Large intestine (tissue), 3 donors: ENCODE results near the gene ALK. TPM values are rescaled to one million over a fixed set of nuclear protein-coding genes. Genes with fewer than 3 reads are reported as not detected.

Experiments used
- DNase-seq, 2 donors: peaks; one replicate each; pipeline versions ENCODE4 v3.0.0 to v3.0.0-alpha.2; 2013
- H3K27ac ChIP-seq: one replicate; pipeline ENCODE4 v1.5.1; 2013; ENCODE audit warnings: low read length
- H3K27me3 ChIP-seq: 2 replicates; pipeline ENCODE4 v1.6.1; 2013; ENCODE audit warnings: low read length; ENCODE audit not compliant: control insufficient read depth, insufficient read depth
- H3K36me3 ChIP-seq: 2 replicates; pipeline ENCODE4 v1.6.1; 2013; ENCODE audit warnings: low read length; ENCODE audit not compliant: control insufficient read depth, insufficient read depth
- H3K4me1 ChIP-seq: one replicate; pipeline ENCODE4 v1.6.1; 2013; ENCODE audit warnings: low read length; ENCODE audit not compliant: control insufficient read depth, insufficient read depth
- H3K4me3 ChIP-seq: one replicate; pipeline ENCODE4 v1.5.1; 2013; ENCODE audit warnings: low read length
- H3K9me3 ChIP-seq: one replicate; pipeline ENCODE4 v1.6.1; 2013; ENCODE audit warnings: mild to moderate bottlenecking, low read depth, low read length, moderate library complexity; ENCODE audit not compliant: control insufficient read depth
- WGBS: methylation state at CpG from one replicate; pipeline ENCODE4 v1.1.5; 2013; ENCODE audit warnings: low lambda C conversion rate; ENCODE audit not compliant: insufficient coverage; 5-methylcytosine and 5-hydroxymethylcytosine counted together
- polyA plus RNA-seq: library from polyadenylated mRNA; unstranded; fragments of 120-200 nt; gene quantifications from one replicate; pipeline ENCODE4 v1.2.1, GENCODE V29; 2013

The ALK gene
- polyA plus RNA-seq, 1 donor: 1.5 TPM

DNA sequence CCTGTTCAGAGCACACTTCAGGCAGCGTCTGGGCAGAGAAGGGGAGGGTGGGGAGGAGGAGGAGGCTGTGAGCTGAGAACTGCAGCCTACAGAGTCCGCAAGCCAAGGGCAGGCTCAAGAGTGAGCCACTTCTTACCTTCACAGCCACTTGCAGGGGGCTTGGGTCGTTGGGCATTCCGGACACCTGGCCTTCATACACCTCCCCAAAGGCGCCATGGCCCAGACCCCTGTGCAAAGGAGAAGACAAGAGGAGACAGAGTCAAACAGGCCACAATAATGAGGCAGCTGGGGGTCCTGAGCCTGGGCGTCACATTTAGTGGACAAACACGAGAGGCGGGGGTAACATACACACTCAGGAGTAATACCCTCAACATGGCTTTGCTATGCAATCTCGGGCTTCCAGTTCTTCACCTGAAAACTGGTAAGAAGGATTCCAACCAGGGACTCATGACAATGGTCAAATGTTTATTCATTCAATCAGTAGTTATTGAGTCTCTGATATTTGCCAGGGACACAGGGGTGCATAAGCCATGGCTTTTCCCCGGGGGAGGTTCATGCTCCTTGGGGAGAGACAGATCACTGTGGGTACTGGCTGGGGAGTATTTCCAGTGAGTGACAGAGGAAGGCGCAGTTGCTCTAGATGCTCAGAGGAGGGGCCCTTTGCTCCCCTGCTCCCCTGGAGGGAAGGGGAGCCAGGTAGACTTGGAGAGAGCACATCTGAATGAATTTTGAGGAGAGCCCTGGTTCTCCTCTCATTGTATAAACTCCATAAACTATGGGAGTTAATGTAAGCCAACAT, 698.8 kb downstream of the ALK start:
- H3K4me1 ChIP-seq: no peaks in the 10 kb centered on the region
- no peak overlapping the region for H3K27ac ChIP-seq
- no CpG with 5 or more reads among the region's 11 CpGs for WGBS
- H3K9me3 ChIP-seq: no peaks in the 10 kb centered on the region
- H3K4me3 ChIP-seq: no peak overlapping the region
- H3K36me3 ChIP-seq: no peaks in the 10 kb centered on the region
- no peak for DNase-seq
- peaks cover 3% of the 10 kb centered on the region for H3K27me3 ChIP-seq

DNA sequence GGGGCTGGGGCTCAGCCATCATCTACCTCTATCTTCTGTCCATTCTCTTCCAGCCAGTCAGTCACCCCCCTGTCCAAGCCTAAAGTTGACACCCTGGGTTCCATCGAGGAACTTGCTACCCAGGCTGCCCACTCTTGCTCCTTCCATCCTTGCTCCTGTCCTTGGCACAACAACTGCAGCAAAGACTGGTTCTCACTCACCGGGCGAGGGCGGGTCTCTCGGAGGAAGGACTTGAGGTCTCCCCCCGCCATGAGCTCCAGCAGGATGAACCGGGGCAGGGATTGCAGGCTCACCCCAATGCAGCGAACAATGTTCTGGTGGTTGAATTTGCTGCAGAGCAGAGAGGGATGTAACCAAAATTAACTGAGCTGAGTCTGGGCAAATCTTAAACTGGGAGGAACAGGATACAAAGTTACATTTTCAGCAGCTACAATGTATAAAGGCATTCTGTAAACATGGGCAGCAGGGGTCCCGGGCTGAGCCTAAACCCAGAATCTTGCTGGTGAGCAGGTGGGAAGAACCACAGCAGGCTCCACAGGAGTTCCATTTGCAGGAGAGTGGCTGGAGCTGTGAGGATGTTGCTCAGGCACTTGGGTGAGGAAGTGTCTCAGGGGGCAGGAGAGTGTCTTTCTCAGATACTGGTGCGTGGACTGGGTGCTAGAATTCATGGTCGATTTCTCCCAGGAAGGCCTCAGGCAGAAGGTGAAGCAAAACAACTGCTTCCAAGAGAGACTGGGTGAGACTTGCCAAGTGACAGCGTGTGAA, 700.7 kb downstream of the ALK start:
- no peak for DNase-seq
- H3K4me1 ChIP-seq: no peaks in the 10 kb centered on the region
- no CpG with 5 or more reads among the region's 12 CpGs for WGBS
- peaks cover 3% of the 10 kb centered on the region for H3K27me3 ChIP-seq
- H3K9me3 ChIP-seq: no peaks in the 10 kb centered on the region
- no peaks in the 10 kb centered on the region for H3K36me3 ChIP-seq
- no peak overlapping the region for H3K4me3 ChIP-seq
- no peak overlapping the region for H3K27ac ChIP-seq

DNA sequence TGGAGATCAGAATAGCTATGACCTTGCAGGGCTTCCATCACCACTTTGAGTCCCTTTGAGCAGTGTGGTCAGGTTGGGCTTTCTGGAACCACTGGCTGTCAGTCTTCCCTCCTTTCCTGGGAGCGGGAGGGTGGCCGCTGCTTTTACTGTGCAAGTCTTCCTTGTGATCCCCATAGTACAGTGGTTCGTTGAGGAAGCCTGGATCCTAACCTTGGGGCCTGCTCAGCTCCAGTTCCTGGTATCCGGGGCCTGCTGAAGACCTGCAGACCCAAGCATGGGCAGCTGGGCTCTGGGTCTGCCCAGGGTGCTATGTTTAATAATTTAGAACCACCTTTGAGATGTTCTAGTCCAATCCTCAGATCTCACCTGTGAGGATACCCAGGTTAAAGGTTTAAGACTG, 702.0 kb downstream of the ALK start:
- no CpG with 5 or more reads among the region's 4 CpGs for WGBS
- Histone ChIP-seq H3K27ac (no peak overlapping the region), H3K27me3 (peaks cover 3% of the 10 kb centered on the region), H3K9me3 (no peaks in the 10 kb centered on the region), H3K36me3 (no peaks in the 10 kb centered on the region), H3K4me1 (no peaks in the 10 kb centered on the region), H3K4me3 (no peak overlapping the region)
- DNase-seq: no peak

DNA sequence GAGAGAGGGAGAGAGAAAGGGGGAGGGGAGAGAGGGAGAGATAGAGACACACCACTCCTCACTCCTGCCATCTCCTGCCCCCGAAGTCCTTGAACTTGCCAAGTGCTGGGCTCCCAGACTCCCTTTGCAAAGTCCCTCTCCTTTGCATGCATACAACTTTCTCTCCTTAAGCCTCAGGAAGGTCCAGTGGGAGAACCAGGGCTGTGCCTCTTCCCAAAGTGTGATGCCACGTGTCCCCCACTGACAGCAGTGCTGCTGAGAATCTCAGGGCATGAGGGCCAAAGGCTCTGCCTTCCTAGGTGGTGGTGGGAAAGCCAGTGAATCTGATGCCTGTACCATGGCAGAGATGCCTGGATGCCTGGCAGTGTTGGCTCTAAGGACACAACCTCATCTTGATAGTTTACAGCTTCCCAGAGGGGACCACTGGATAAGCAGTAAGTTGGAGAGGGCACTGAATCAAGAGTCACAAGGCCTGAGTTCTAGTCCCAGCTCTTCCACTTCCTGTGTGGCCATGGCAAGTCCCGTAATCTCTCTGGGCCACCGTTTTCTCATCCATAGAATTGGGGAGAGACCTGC, 702.7 kb downstream of the ALK start:
- peaks cover 3% of the 10 kb centered on the region for H3K27me3 ChIP-seq
- H3K4me3 ChIP-seq: no peak overlapping the region
- DNase-seq: no peak
- H3K36me3 ChIP-seq: no peaks in the 10 kb centered on the region
- WGBS: no CpG with 5 or more reads among the region's 4 CpGs
- H3K27ac ChIP-seq: no peak overlapping the region
- no peaks in the 10 kb centered on the region for H3K4me1 ChIP-seq
- H3K9me3 ChIP-seq: no peaks in the 10 kb centered on the region

DNA sequence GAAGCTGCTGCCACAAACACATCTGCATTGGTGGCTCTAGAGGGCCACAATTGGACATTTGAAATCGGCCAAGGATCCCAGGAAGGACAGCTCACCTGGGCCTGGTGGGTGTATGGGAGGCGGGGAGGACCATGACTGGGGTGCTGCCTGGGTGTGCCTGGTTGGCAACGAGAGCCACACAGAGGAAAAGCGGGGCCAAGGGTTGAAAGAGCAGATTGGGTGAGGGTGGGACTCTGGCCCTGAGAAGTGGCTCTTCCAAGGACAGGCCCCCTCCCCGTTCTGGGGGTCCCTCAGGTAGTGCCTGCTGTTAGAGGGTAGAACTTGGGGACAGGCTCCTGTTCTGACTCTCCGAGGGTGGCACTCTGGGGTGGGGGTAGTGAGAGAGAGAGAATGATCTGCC, 703.3 kb downstream of the ALK start:
- H3K4me1 ChIP-seq: no peaks in the 10 kb centered on the region
- no peak overlapping the region for H3K4me3 ChIP-seq
- no peak overlapping the region for H3K27ac ChIP-seq
- H3K9me3 ChIP-seq: no peaks in the 10 kb centered on the region
- H3K27me3 ChIP-seq: peaks cover 3% of the 10 kb centered on the region
- no peaks in the 10 kb centered on the region for H3K36me3 ChIP-seq
- DNase-seq: no peak
- WGBS: no CpG with 5 or more reads among the region's 6 CpGs

DNA sequence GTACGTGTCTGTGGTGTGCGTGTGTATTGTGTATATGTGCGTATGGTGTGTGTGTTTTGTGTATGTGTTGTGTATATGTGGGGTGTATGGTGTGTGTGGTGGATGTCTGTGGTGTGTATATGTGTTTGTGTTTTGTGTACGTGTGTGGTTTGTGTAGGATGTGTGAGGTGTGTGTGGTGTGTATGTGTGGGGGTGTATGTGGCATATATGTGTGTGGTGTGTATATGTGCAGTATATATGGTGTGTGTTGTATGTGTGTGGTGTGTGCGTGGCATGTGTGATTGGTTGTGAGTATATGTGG, 704.8 kb downstream of the ALK start:
- no peaks in the 10 kb centered on the region for H3K36me3 ChIP-seq
- H3K4me1 ChIP-seq: no peaks in the 10 kb centered on the region
- H3K27ac ChIP-seq: no peak overlapping the region
- H3K9me3 ChIP-seq: no peaks in the 10 kb centered on the region
- no peak for DNase-seq
- peaks cover 3% of the 10 kb centered on the region for H3K27me3 ChIP-seq
- no peak overlapping the region for H3K4me3 ChIP-seq
- no CpG with 5 or more reads among the region's 5 CpGs for WGBS

DNA sequence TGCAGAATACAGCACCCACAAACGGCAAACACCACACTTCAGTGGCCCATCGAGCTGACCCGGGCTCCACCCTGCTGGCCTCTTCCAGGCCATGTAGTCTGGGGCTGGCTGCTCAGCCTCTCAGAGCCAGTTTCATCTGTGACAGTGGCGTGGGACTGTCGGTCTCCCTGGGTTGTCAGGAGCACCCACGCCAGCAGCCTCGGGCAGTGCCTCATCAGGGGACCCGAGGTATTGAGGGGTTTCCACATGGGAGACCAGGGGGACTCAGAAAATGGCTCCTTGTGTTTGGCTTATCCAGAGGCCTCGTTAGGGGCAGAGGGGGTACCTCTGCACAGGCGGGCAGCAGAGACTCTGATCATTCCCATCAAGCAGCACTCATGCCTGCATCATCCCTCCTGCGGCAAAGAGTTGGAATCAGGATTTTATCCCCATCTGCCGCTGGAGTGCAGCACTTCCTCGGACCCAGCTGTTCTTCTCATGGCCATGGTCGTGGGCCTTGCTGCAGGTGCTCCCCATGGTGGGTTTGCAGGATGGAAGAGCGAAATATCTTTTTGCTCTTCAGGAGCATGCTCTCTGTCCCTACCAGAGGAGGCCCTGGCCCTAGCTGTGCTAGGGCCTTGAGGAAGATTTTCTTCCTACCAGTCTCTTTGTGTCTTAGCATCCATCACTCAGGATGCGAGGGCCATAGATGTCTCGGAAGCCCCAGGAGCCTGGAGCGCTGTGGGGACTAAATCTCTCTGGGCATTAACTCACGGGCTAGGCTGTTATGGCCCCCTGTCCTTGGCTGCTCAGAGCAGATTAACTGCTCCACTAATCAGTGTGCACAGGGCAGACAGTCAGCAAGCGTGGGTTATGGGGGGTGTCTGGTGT, 705.4 kb downstream of the ALK start:
- H3K9me3 ChIP-seq: no peaks in the 10 kb centered on the region
- DNase-seq: no peak
- peaks cover 3% of the 10 kb centered on the region for H3K27me3 ChIP-seq
- H3K27ac ChIP-seq: no peak overlapping the region
- H3K4me1 ChIP-seq: no peaks in the 10 kb centered on the region
- H3K4me3 ChIP-seq: no peak overlapping the region
- 80% methylated on average over 1 of the region's 20 CpGs for WGBS
- no peaks in the 10 kb centered on the region for H3K36me3 ChIP-seq

DNA sequence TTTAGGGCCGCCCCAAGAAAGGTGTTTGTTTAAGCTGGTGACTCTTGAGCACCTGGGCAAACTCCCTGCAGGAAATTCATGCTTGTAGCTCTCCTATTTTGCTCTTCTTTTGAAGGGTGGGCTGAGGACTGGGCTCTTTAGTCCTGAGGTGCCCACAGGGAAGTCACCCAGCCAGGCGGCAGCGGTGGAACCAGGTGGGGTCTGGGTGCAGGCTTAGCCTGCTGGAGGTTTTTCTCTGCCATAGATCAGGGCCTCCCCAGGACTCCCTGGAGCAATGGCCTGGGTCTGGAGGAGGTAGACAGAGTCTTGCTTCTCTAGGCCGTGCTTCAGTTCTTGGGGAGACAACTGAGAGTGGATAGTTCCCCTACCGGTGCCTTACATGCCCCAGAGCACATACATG, 706.3 kb downstream of the ALK start:
- no peaks in the 10 kb centered on the region for H3K9me3 ChIP-seq
- H3K4me1 ChIP-seq: no peaks in the 10 kb centered on the region
- H3K27ac ChIP-seq: no peak overlapping the region
- H3K4me3 ChIP-seq: no peak overlapping the region
- no CpG with 5 or more reads among the region's 5 CpGs for WGBS
- no peaks in the 10 kb centered on the region for H3K36me3 ChIP-seq
- DNase-seq: no peak
- peaks cover 3% of the 10 kb centered on the region for H3K27me3 ChIP-seq

DNA sequence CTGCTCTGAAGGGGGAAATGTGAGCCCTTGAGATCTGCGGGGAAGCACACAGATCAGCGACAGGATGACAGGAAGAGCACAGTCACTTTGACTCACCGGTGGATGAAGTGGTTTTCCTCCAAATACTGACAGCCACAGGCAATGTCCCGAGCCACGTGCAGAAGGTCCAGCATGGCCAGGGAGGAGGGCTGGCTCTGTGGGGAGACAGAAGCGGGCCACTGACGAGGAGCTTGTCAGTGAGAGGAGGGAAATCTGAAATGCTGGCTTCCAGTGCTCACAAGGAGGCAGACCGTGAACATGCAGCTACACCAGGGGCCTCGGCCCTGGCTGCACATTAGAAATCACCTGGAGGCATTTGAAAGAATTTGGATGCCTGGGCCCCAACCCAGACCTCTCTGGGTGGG, 707.5 kb downstream of the ALK start:
- H3K9me3 ChIP-seq: no peaks in the 10 kb centered on the region
- H3K4me3 ChIP-seq: no peak overlapping the region
- no peaks in the 10 kb centered on the region for H3K36me3 ChIP-seq
- peaks cover 3% of the 10 kb centered on the region for H3K27me3 ChIP-seq
- no CpG with 5 or more reads among the region's 9 CpGs for WGBS
- no peak overlapping the region for H3K27ac ChIP-seq
- no peaks in the 10 kb centered on the region for H3K4me1 ChIP-seq
- DNase-seq: no peak

DNA sequence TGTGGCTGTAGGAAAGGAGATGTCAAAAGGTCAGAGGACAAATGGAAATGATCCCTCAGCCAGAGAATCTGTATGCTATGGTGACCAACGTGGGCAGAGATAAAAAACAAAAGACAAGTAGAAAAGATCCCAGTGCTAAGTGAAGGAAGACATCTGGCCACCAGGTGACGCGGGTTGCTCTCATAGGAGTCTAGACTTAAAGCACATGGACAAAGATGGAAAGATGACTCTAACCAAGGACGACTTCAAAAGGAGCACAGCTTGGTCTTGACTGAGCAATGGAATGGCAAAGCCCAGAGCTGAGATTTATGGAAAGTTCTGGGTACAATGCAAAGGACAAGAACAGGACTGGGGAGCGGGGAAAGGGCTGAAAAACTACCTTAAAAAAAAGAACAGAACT, 709.4 kb downstream of the ALK start:
- Histone ChIP-seq H3K27me3 (no peaks in the 10 kb centered on the region), H3K36me3 (no peaks in the 10 kb centered on the region), H3K27ac (no peak overlapping the region), H3K9me3 (no peaks in the 10 kb centered on the region), H3K4me3 (no peak overlapping the region), H3K4me1 (no peaks in the 10 kb centered on the region)
- no peak for DNase-seq
- WGBS: 93% methylated on average over 4 of the region's 5 CpGs
